GM12891 (cell line): ENCODE data around the gene PHACTR3.

ENCODE experiments used
- PAX5 ChIP-seq: IDR thresholded peaks from 2 replicates; pipeline ENCODE4 v1.6.1; 2011; ENCODE audit warnings: low read length, moderate library complexity, mild to moderate bottlenecking; ENCODE audit not compliant: insufficient read depth, severe bottlenecking
- POU2F2 ChIP-seq: IDR thresholded peaks from 2 replicates; pipeline ENCODE4 v1.6.1; 2011; ENCODE audit warnings: low read depth, mild to moderate bottlenecking, control low read depth, low read length, moderate library complexity

DNA sequence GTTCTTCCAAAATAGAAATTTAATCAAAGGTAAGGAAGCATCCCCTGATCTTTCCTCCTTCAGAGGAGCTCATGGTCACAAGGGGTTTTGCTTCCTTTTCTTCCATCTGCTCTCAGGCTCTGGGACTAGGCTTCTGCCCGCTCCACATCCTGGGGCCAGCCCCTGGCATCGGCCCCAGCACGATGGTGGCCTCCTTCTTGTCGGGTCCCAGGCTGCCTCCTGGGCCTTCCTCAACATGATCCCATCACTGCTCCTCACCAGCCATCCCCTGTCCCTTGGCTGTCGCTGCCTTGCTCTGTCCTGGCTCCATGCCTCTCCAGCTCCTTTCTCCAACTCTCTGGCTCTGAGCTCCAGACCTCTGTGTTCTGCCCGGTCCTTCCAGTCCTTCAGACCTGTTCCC lies 4.1 kb downstream of the PHACTR3 start:
- no peak for TF ChIP-seq PAX5
- TF ChIP-seq POU2F2 = no peak
